Lung (tissue), 12 donors: ENCODE data around the gene NRG2. TPM values are rescaled to one million over a fixed set of nuclear protein-coding genes. Genes with fewer than 3 reads are reported as not detected.

Experiments used
- ATAC-seq: fragments of 200-7000 bp; cut with Tn5 transposase; one replicate; pipeline ENCODE4 v1.9.1; 2020; ENCODE audit warnings: moderate number of reproducible peaks; ENCODE audit not compliant: insufficient read depth, low FRiP score
- DNase-seq, 3 donors: peaks; one replicate each; pipeline ENCODE4 v3.0.0-alpha.2; 2013 to 2017
- H3K27ac ChIP-seq, 2 donors: one replicate each; pipeline ENCODE4 v1.5.1; 2013; ENCODE audit warnings: mild to moderate bottlenecking in 2 of 2, moderate library complexity in 2 of 2, control low read depth in 1 of 2, inconsistent platforms in 1 of 2, low read depth in 1 of 2, low read length in 1 of 2
- H3K27me3 ChIP-seq, 3 donors: one replicate each; pipeline ENCODE4 v1.5.1; 2013; ENCODE audit warnings: low read length in 2 of 3; ENCODE audit not compliant: control insufficient read depth in 3 of 3, insufficient read depth in 3 of 3
- H3K36me3 ChIP-seq, 4 donors: one replicate each; pipeline ENCODE4 v1.5.1; 2013; ENCODE audit warnings: low read length in 4 of 4, mild to moderate bottlenecking in 1 of 4, moderate library complexity in 1 of 4; ENCODE audit not compliant: control insufficient read depth in 4 of 4, insufficient read depth in 4 of 4
- H3K4me1 ChIP-seq, 5 donors: one replicate each; pipeline ENCODE4 v1.5.1; 2013; ENCODE audit warnings: low read length in 5 of 5, mild to moderate bottlenecking in 2 of 5, moderate library complexity in 1 of 5; ENCODE audit not compliant: control insufficient read depth in 5 of 5, insufficient read depth in 5 of 5
- H3K4me3 ChIP-seq: one replicate; pipeline ENCODE4 v1.5.1; 2013; ENCODE audit warnings: mild to moderate bottlenecking, control low read depth, moderate library complexity
- H3K9ac ChIP-seq, 2 donors: one replicate each; pipeline ENCODE4 v1.5.1; 2013; ENCODE audit warnings: low read length in 2 of 2, control low read depth in 1 of 2; ENCODE audit not compliant: insufficient read depth in 1 of 2
- H3K9me3 ChIP-seq, 4 donors: one replicate each; pipeline ENCODE4 v1.5.1; 2013; ENCODE audit warnings: low read length in 3 of 4, mild to moderate bottlenecking in 1 of 4, moderate library complexity in 1 of 4; ENCODE audit not compliant: control insufficient read depth in 4 of 4, insufficient read depth in 3 of 4
- CTCF ChIP-seq: IDR thresholded peaks from 2 replicates; pipeline ENCODE4 v1.5.1; 2012; ENCODE audit warnings: mild to moderate bottlenecking; ENCODE audit errors: control extremely low read depth, extremely low read depth
- WGBS, 2 donors: extraction: QIAGEN DNeasy Blood & Tissue Kit; methylation state at CpG; one replicate each; pipeline ENCODE4 v1.1.7; 2013; 5-methylcytosine and 5-hydroxymethylcytosine counted together
- polyA plus RNA-seq, 2 donors: library from polyadenylated mRNA; stranded (reverse); fragments of 200-250 nt; gene quantifications; one replicate each; pipeline ENCODE4 v1.2.1, GENCODE V29; 2013
- total RNA-seq, 2 donors: library from RNA; depleted of rRNA in 1 of 2; stranded (reverse); fragments of >200 nt in 1 of 2; gene quantifications; one replicate each; pipeline ENCODE4 v1.2.1, GENCODE V29; 2014 to 2021
- donor health status: control.
- donor health status: control.
- donor health status: Bipolar disorder and iron deficiency.
- donor health status: healthy.
- donor health status: DM: yes; HTN: yes; CAD: no.

Gene NRG2
- total and polyA plus RNA-seq, 4 donors = 0.41 to 3.0 (median 1.0) TPM

- Histone ChIP-seq H3K4me3 (no peak overlapping the region), H3K4me1 (no peaks in the 10 kb centered on the region), H3K27me3 (no peaks in the 10 kb centered on the region), H3K36me3 (no peaks in the 10 kb centered on the region), H3K9ac (no peak overlapping the region), H3K9me3 (no peaks in the 10 kb centered on the region), H3K27ac (no peak overlapping the region)
- WGBS, 2 donors = 76 to 86% methylated on average over 5 of the region's 5 CpGs
- ATAC-seq (no peak), DNase-seq (no peak)
- TF ChIP-seq CTCF = no peak
These were observed 81.5 kb downstream of the NRG2 start for GRCh38 chr5:139961435-139962157.

GRCh38 chr5:139960723-139961383 is 82.2 kb downstream of the NRG2 start:
- Histone ChIP-seq H3K27me3 (no peaks in the 10 kb centered on the region), H3K9ac (no peak overlapping the region), H3K9me3 (no peaks in the 10 kb centered on the region), H3K4me3 (no peak overlapping the region), H3K4me1 (no peaks in the 10 kb centered on the region), H3K36me3 (no peaks in the 10 kb centered on the region), H3K27ac (no peak overlapping the region)
- TF ChIP-seq CTCF = no peak
- WGBS, 2 donors = 86% methylated on average over 9 of the region's 9 CpGs
- DNase-seq (no peak), ATAC-seq (no peak)

GRCh38 chr5:139958432-139959148 is 84.5 kb downstream of the NRG2 start:
- Histone ChIP-seq H3K27me3 (no peaks in the 10 kb centered on the region), H3K36me3 (no peaks in the 10 kb centered on the region), H3K4me3 (no peak overlapping the region), H3K4me1 (no peaks in the 10 kb centered on the region), H3K9me3 (no peaks in the 10 kb centered on the region), H3K27ac (no peak overlapping the region), H3K9ac (no peak overlapping the region)
- 79 to 82% methylated on average over 4 of the region's 4 CpGs for WGBS, 2 donors
- TF ChIP-seq CTCF = no peak
- DNase-seq (no peak), ATAC-seq (no peak)
